GM08714 (cell line): ENCODE data around the gene ARRDC5.
"Not testable (repeated sequence)": the region's sequence is repeated elsewhere in the genome, so short reads cannot be mapped to it uniquely, and the experiment has no call there.

Experiments
- H3K4me3 ChIP-seq: fragments of 200-500 bp; sonication (Bioruptor generic); 2 replicates; pipeline ENCODE4 v1.5.1; 2014; ENCODE audit warnings: mild to moderate bottlenecking, low read length, inconsistent platforms
- ZNF274 ChIP-seq: IDR thresholded peaks from 2 replicates; pipeline ENCODE4 v1.6.1; 2012; ENCODE audit warnings: mild to moderate bottlenecking, low read depth, low read length

Gene ARRDC5

GRCh38 chr19:4866595-4867424 lies 35.9 kb downstream of the ARRDC5 start:
- peak overlapping the region; percentile 73 for H3K4me3 ChIP-seq
- no peak for TF ChIP-seq ZNF274

- H3K4me3 ChIP-seq = no peak overlapping the region
These were observed 41.5 kb downstream of the ARRDC5 start for GRCh38 chr19:4861147-4861546.

GRCh38 chr19:4859697-4860096 lies 43.0 kb downstream of the ARRDC5 start:
- no peak for TF ChIP-seq ZNF274
- H3K4me3 ChIP-seq = no peak overlapping the region

More at GRCh38 chr19:4861147-4861546, 41.5 kb downstream of the ARRDC5 start:
- TF ChIP-seq ZNF274 = no peak

- H3K4me3 ChIP-seq = not testable (repeated sequence)
These were observed 46.2 kb downstream of the ARRDC5 start for GRCh38 chr19:4856468-4856867.

GRCh38 chr19:4853506-4853905 lies 49.2 kb downstream of the ARRDC5 start:
- H3K4me3 ChIP-seq = not testable (repeated sequence)

- no peak for TF ChIP-seq ZNF274
- H3K4me3 ChIP-seq = no peak overlapping the region
These were observed 50.2 kb downstream of the ARRDC5 start for GRCh38 chr19:4852484-4852883.

GRCh38 chr19:4851551-4852290 lies 51.0 kb downstream of the ARRDC5 start:
- no peak for TF ChIP-seq ZNF274
- H3K4me3 ChIP-seq = no peak overlapping the region

GRCh38 chr19:4849019-4849418 lies 53.7 kb downstream of the ARRDC5 start:
- TF ChIP-seq ZNF274 = no peak
- no peak overlapping the region for H3K4me3 ChIP-seq

GRCh38 chr19:4847190-4847973 lies 55.3 kb downstream of the ARRDC5 start:
- no peak for TF ChIP-seq ZNF274
- no peak overlapping the region for H3K4me3 ChIP-seq

GRCh38 chr19:4845975-4846374 lies 56.7 kb downstream of the ARRDC5 start:
- H3K4me3 ChIP-seq = not testable (repeated sequence)

GRCh38 chr19:4844348-4845179 lies 58.1 kb downstream of the ARRDC5 start:
- no peak overlapping the region for H3K4me3 ChIP-seq
- no peak for TF ChIP-seq ZNF274

- no peak for TF ChIP-seq ZNF274
- H3K4me3 ChIP-seq = no peak overlapping the region
These were observed 59.1 kb downstream of the ARRDC5 start for GRCh38 chr19:4843647-4843965.
